Bronchus fibroblast of lung (primary cell): ENCODE data around the gene KRTAP6-2. TPM values are rescaled to one million over a fixed set of nuclear protein-coding genes. Genes with fewer than 3 reads are reported as not detected.

Experiments used
- total RNA-seq: library from RNA; depleted of rRNA; stranded (reverse); fragments of >200 nt; gene quantifications from 2 replicates; pipeline ENCODE4 v1.2.3, GENCODE V29; 2015

Gene KRTAP6-2, protein sequence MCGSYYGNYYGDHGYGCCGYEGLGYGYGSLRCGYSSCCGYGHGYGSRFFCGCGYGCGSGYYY
- total RNA-seq: not detected in 2 replicates

DNA sequence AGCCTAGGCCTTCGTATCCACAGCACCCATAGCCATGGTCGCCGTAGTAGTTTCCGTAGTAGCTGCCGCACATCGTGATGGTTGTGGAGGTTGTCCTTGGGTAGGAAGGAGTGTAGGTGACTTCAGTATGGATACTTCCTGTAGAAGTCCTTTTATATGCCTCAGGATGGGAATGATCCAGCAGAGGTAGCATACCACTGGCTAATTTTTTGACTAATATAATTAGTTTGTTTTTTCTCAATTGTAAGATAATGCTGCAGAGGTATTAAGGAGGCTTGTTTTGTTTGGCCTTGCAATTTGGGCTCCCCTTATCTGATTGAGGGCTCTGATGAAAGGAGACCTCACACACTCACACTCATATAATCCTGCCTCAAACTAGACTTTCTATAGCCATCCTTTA is at the start of gene KRTAP6-2:
Gene KRTAP6-2, minus strand, starts transcription at position 101 of the 400 bp plus-strand sequence. Its CDS starts 28 bp downstream, at position 73.

GRCh38 chr21:30642564-30642963 is 43.9 kb upstream of the KRTAP6-2 start, which contains the start of gene KRTAP20-3:
Gene KRTAP20-3 (plus strand): TSS chr21:30642864.

DNA sequence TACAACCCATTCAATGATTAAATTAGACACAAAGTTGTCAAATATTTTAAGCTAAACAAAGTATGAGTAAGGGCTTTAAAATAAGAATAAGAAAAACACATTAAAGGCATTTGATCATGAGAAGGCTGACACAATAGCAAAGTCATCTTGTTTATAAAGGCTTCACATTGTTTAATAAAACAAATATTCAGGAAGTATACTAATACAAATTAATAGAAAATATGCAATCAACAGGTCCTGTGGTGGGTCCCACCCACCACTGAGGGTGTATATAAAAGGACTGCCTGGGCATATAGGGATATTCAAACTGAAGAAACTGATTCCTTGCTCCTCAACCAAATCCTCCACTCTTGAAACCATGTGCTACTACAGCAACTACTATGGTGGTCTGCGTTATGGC is 36.2 kb upstream of the KRTAP6-2 start, which contains the start of gene KRTAP20-2:
Gene KRTAP20-2, plus strand, starts transcription at position 301 of the 400 bp plus-strand sequence. Its CDS starts 58 bp downstream, at position 359.

GRCh38 chr21:30620522-30620921 is 21.8 kb upstream of the KRTAP6-2 start, which contains the start of gene KRTAP20-4:
Gene KRTAP20-4 (plus strand): TSS chr21:30620627.

DNA sequence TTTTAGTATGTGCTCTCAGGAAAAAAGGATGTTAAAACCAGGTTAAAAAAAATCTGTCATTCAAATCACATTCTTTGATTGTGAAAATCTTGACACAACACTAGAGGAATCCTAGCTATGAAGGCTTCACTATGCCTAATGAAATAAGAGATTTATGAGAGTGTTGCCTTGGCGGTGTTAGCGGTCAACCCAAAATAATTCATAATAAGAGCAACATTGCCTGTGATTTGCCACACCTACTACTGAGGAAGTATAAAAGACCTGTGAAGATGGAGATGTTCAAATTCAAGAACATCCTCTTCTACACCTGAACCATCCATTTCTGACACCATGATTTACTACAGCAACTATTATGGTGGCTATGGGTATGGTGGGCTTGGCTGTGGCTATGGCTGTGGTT is 17.4 kb upstream of the KRTAP6-2 start, which contains the start of gene KRTAP20-1:
Gene KRTAP20-1, plus strand, starts transcription at position 301 of the 400 bp plus-strand sequence. Its CDS starts 30 bp downstream, at position 331.

GRCh38 chr21:30613836-30614235 is 15.1 kb upstream of the KRTAP6-2 start, which contains the start of gene KRTAP6-1:
Gene KRTAP6-1 (minus strand): TSS chr21:30613930. CDS start chr21:30613904, 26 bp downstream.

GRCh38 chr21:30600787-30601186 is 2.1 kb upstream of the KRTAP6-2 start, which contains the start of gene KRTAP22-1:
Gene KRTAP22-1 (plus strand): TSS chr21:30601087.

DNA sequence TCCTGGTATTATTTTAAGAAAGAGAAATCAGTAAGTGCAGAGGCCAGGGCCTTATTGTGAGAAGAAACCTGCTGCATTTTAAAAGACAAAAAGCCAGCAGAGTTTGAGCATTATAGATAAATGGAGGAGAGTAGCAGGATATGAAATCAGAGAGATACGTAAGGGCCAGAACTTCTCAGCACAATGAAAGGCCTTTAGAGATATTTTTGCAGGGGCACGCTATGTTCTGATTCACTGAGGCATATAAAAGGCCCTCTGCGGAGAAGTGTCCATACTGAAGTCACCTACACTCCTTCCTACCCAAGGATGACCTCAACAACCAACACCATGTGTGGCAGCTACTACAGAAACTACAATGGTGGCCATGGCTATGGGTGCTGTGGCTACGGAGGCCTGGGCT is 6.6 kb downstream of the KRTAP6-2 start, which contains the start of gene KRTAP6-3:
Gene KRTAP6-3, plus strand, starts transcription at position 301 of the 400 bp plus-strand sequence. Its CDS starts 6 bp downstream, at position 307.

GRCh38 chr21:30590297-30590696 is 8.4 kb downstream of the KRTAP6-2 start, which contains the start of gene KRTAP22-2:
Gene KRTAP22-2 (minus strand): TSS chr21:30590397.

GRCh38 chr21:30561264-30561895 is 37.3 kb downstream of the KRTAP6-2 start, which contains the start of gene KRTAP19-7:
Gene KRTAP19-7 (minus strand): TSS chr21:30561314. CDS start chr21:30561289, 25 bp downstream.

Other genes with a start within 250 kb of the KRTAP6-2 start
- not detected in 2 replicates for gene KRTAP13-2, start 226.6 kb downstream of the KRTAP6-2 start, total RNA-seq
- gene KRTAP13-1, start 202.9 kb downstream of the KRTAP6-2 start, total RNA-seq: not detected in 2 replicates
- gene KRTAP13-3, start 173.0 kb downstream of the KRTAP6-2 start, total RNA-seq: not detected in 2 replicates
- not detected in 2 replicates for gene KRTAP13-4, start 168.7 kb downstream of the KRTAP6-2 start, total RNA-seq
- gene KRTAP15-1, start 158.6 kb downstream of the KRTAP6-2 start, total RNA-seq: not detected in 2 replicates
- not detected in 2 replicates for gene KRTAP19-1, start 118.5 kb downstream of the KRTAP6-2 start, total RNA-seq
- not detected in 2 replicates for gene KRTAP19-2, start 111.5 kb downstream of the KRTAP6-2 start, total RNA-seq
- gene KRTAP19-3, start 106.9 kb downstream of the KRTAP6-2 start, total RNA-seq: not detected in 2 replicates
- gene KRTAP19-4, start 101.7 kb downstream of the KRTAP6-2 start, total RNA-seq: not detected in 2 replicates
- not detected in 2 replicates for gene KRTAP19-5, start 96.8 kb downstream of the KRTAP6-2 start, total RNA-seq
- not detected in 2 replicates for gene KRTAP19-6, start 57.0 kb downstream of the KRTAP6-2 start, total RNA-seq
- not detected in 2 replicates for gene KRTAP19-7, start 37.6 kb downstream of the KRTAP6-2 start, total RNA-seq
- not detected in 2 replicates for gene KRTAP22-2, start 8.5 kb downstream of the KRTAP6-2 start, total RNA-seq
- gene KRTAP6-3, start 6.5 kb downstream of the KRTAP6-2 start, total RNA-seq: not detected in 2 replicates
- gene KRTAP22-1, start 2.2 kb upstream of the KRTAP6-2 start, total RNA-seq: not detected in 2 replicates
- not detected in 2 replicates for gene KRTAP6-1, start 15.0 kb upstream of the KRTAP6-2 start, total RNA-seq
- gene KRTAP20-1, start 17.5 kb upstream of the KRTAP6-2 start, total RNA-seq: not detected in 2 replicates
- not detected in 2 replicates for gene KRTAP20-4, start 21.7 kb upstream of the KRTAP6-2 start, total RNA-seq
- not detected in 2 replicates for gene KRTAP20-2, start 36.3 kb upstream of the KRTAP6-2 start, total RNA-seq
- not detected in 2 replicates for gene KRTAP20-3, start 44.0 kb upstream of the KRTAP6-2 start, total RNA-seq
- not detected in 2 replicates for gene KRTAP21-3, start 119.9 kb upstream of the KRTAP6-2 start, total RNA-seq
- gene KRTAP21-2, start 148.4 kb upstream of the KRTAP6-2 start, total RNA-seq: not detected in 2 replicates
- not detected in 2 replicates for gene KRTAP21-1, start 156.5 kb upstream of the KRTAP6-2 start, total RNA-seq
- gene KRTAP8-1, start 214.4 kb upstream of the KRTAP6-2 start, total RNA-seq: not detected in 2 replicates
- not detected in 2 replicates for gene KRTAP7-1, start 230.9 kb upstream of the KRTAP6-2 start, total RNA-seq